ENCODE measurements around the gene KLHL33. TPM values are rescaled to one million over a fixed set of nuclear protein-coding genes. Genes with fewer than 3 reads are reported as not detected.
"Not testable (repeated sequence)": the region's sequence is repeated elsewhere in the genome, so short reads cannot be mapped to it uniquely, and the experiment has no call there.

Gene KLHL33
- total RNA-seq, 2 experiments from 2014 or later: 0.07 to 0.10 TPM

DNA sequence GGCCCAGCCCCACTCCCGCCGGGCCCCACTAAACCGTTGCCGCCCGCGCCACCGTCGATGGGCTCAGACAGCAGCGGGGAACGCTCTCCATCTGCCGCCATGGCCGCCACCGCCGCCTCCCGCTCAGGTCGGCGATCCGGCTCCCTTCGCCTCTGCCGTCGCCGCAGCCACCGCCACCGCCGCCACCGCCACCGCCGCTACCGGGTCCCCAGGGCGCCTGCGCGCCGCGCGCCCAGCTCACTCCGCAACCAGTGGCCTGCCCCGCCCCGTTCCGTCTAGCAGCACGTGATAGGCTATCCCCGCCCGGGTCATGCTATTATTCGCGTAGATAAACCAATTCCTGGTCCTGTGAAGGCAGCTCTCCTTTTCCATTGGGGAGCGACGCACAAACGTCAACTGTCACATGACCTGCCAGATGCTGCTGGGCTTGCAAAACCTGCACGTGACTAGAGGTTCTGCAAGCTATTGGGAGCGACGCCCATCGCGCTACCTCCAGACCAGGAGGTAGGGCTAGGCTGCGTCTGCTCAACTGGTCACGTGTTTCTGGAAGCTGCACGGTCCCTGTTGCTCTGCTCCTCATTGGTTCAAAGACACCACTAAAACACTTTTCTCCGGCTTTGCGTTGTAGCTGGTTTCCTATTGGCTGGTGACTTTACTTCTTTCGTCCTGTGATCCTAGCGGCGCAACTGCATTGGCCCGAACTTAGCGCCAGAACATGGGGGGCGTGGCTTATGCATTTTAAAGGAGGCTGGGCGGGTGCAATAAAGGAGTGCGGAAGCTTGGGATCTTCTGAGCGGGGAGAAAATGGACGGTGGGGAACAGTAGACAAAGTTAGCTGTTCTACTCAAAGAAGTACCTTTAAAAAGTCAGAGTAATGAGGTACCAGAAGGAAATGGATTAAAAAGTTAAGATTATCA lies 25.5 kb upstream of the KLHL33 start, which contains the start of gene PIP4P1:
Gene PIP4P1, minus strand, starts transcription at position 210 of the 917 bp plus-strand sequence. Its CDS starts 109 bp downstream, at position 101.
- Mint-ChIP-seq H3K4me3 (peak within 1 kb of the TSS; percentile 92), H3K27ac (peak within 1 kb of the TSS; percentile 96), H3K9me3 (no peaks in the 10 kb centered on the region), H3K27me3 (ENCODE audit: low read depth) (no peaks in the 10 kb centered on the region), H3K36me3 (ENCODE audit: low read depth) (peaks cover 29% of the 10 kb centered on the region), H3K4me1 (ENCODE audit: low read depth) (peaks cover 29% of the 10 kb centered on the region)
- intact Hi-C loops (cut with micrococcal nuclease): loop anchor here (1.0 to 10.0 kb wide), 9 partner anchors 8 to 806 kb away; partner anchors contain the start of genes HNRNPC, PARP2, PNP and TEP1
- DNase-seq: peak; percentile 99
- CTCF ChIA-PET: interaction anchor here (0.6 to 3.2 kb wide), 6 partner anchors 8 to 405 kb away, joined by 3 to 16 read pairs (median 4); partner anchors contain the start of genes CCNB1IP1 and PARP2

DNA sequence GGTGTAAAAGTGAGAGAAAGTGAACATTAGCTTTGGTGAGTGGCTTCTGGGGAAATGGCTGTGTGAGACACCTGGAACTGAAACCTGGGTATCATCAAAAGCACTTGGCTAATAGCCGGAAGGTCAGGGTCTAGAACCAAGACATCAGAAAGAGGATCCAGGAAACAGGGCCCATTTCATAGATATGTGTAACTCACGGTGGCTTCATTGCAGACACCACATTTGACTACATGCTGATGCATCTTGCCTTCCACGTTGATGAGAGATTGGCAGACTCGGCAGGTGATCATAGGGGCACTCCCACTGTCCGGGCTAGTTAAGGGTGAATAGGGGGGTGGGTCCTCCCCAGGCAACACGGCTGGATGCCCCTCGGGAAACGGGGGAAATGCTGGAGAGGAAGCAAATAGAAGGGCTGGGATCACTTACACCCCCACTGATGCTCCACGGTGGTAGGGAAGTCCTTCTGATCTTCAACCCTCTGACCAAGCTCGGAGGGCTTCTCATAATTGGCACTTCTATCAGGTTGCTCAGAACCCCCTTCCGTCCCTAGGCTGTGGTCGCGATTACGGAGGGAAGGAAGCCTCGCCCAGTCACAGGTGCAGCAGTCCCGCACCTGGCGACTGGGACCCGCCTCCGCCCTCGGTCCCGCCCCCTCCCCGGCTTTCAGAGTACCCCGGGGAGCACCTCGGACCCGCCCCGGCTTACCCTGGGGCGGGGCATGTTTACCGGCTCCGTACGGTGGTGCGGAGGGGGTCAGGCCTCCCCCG lies 24.7 kb upstream of the KLHL33 start:
- CTCF ChIA-PET: interaction anchor here (0.6 to 3.2 kb wide), 5 partner anchors 46 to 405 kb away, joined by 4 to 16 read pairs (median 4); partner anchors contain the start of genes CCNB1IP1 and PARP2
- DNase-seq: peak; percentile 58
- no peaks in the 10 kb centered on the region for H3K27me3 Mint-ChIP-seq (ENCODE audit: low read depth)

DNA sequence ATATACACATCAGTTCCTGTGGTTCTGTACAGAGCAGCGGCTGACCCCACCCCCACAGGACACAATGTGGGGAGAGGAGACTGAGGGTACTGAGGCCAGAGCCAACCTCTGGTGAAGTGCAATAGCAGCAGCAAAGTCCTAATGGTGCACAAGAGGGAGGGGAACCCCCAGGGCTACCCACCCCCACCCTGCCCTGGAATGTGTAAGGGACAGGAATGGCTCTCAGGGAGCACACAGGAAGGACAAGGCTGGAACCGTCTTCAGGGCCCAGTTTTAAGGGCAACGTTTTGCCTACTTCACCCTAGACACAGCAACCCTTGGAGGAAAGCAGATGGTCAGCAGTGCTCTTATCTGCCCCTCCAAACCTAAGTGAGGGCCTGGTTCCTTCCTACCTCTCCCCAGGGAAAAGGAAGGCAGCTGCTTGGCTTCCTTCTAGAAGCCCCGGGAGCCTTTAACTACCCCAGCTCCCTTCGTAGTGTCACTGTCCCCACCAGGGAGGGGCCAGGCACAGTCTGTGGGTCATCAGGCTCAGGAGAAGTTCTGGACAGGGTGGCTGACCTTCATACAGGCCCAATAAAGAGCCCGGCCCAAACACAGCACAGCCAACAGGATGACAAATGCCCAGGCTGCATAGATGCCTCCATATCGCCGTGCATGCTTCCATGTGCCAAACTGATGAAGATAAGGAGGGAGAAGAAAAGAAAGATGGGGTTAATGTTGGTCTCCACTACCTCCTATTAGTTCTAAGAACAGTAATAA lies 22.2 kb upstream of the KLHL33 start:
- H3K27ac Mint-ChIP-seq: peak overlapping the region; percentile 47
- peaks cover 29% of the 10 kb centered on the region for H3K36me3 Mint-ChIP-seq (ENCODE audit: low read depth)
- no peak for DNase-seq
- CTCF ChIA-PET: no interaction called here
- no peak overlapping the region for H3K4me3 Mint-ChIP-seq
- no peaks in the 10 kb centered on the region for H3K27me3 Mint-ChIP-seq (ENCODE audit: low read depth)
- H3K4me1 Mint-ChIP-seq (ENCODE audit: low read depth): peaks cover 29% of the 10 kb centered on the region
- intact Hi-C loops (cut with micrococcal nuclease): no loop called here
- H3K9me3 Mint-ChIP-seq: no peaks in the 10 kb centered on the region

More for the DNA sequence above, 24.7 kb upstream of the KLHL33 start:
- Mint-ChIP-seq H3K36me3 (ENCODE audit: low read depth) (peaks cover 29% of the 10 kb centered on the region), H3K4me3 (peak overlapping the region; percentile 92), H3K27ac (peak overlapping the region; percentile 93), H3K9me3 (no peaks in the 10 kb centered on the region), H3K4me1 (ENCODE audit: low read depth) (peaks cover 29% of the 10 kb centered on the region)
- intact Hi-C loops (cut with micrococcal nuclease): loop anchor here (1.0 to 10.0 kb wide), 9 partner anchors 9 to 807 kb away; partner anchors contain the start of genes HNRNPC, PARP2, PNP and TEP1

DNA sequence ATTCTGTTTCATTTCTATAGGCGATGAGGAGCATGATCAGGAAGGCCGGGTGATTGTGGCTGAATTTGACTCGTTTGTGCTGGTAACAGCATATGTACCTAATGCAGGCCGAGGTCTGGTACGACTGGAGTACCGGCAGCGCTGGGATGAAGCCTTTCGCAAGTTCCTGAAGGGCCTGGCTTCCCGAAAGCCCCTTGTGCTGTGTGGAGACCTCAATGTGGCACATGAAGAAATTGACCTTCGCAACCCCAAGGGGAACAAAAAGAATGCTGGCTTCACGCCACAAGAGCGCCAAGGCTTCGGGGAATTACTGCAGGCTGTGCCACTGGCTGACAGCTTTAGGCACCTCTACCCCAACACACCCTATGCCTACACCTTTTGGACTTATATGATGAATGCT lies 21.0 kb upstream of the KLHL33 start:
- Mint-ChIP-seq H3K4me3 (no peak overlapping the region), H3K36me3 (ENCODE audit: low read depth) (peaks cover 38% of the 10 kb centered on the region), H3K27me3 (ENCODE audit: low read depth) (no peaks in the 10 kb centered on the region), H3K9me3 (no peaks in the 10 kb centered on the region), H3K27ac (no peak overlapping the region), H3K4me1 (ENCODE audit: low read depth) (peaks cover 35% of the 10 kb centered on the region)
- CTCF ChIA-PET: interaction anchor here (4.6 kb wide), 1 partner anchor 42 kb away, joined by 33 read pairs; the partner anchor contains the start of gene TEP1
- DNase-seq: no peak
- intact Hi-C loops (cut with micrococcal nuclease): no loop called here

DNA sequence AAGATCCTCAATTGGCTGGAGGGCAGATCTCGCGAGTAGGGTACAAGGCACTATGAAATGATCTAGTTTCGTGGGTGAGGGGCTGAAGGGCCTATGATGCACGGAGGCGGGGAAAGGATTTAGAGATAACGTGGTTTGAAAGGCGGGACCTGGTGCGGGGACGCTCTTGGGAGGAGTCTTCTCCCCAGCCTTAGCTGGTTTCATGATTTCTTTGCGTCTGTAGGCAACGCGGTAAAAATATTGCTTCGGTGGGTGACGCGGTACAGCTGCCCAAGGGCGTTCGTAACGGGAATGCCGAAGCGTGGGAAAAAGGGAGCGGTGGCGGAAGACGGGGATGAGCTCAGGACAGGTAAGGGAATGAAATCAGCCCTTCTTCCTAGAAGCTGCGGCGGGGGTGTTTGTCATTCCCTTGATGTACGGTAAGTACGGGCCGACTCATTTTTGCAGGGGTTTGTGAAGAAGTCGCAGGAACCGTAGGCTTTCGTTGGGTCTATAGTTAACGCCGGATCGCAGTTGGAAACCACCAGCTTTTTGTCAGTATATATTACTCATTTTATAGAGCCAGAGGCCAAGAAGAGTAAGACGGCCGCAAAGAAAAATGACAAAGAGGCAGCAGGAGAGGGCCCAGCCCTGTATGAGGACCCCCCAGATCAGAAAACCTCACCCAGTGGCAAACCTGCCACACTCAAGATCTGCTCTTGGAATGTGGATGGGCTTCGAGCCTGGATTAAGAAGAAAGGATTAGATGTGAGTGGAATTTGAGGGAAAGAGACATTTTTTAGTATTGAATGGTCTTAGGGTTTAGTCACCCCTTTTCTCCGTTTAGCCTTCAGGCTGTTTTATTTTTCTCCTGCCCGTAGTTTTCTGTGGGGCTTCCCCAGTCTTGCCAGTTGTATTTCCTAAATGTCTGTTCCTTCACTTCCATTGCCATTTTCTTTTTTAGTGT lies 19.7 kb upstream of the KLHL33 start:
- intact Hi-C loops (cut with micrococcal nuclease): loop anchor here (1.0 kb wide), 11 partner anchors 14 to 227 kb away; partner anchors contain the start of genes CCNB1IP1, PARP2 and TEP1
- H3K4me3 Mint-ChIP-seq: no peak overlapping the region
- H3K9me3 Mint-ChIP-seq: no peaks in the 10 kb centered on the region
- peaks cover 42% of the 10 kb centered on the region for H3K36me3 Mint-ChIP-seq (ENCODE audit: low read depth)
- H3K27ac Mint-ChIP-seq: no peak overlapping the region
- H3K4me1 Mint-ChIP-seq (ENCODE audit: low read depth): peaks cover 36% of the 10 kb centered on the region
- H3K27me3 Mint-ChIP-seq (ENCODE audit: low read depth): no peaks in the 10 kb centered on the region
- peak; percentile 63 for DNase-seq
- CTCF ChIA-PET: interaction anchor here (0.7 to 4.6 kb wide), 11 partner anchors 14 to 226 kb away, joined by 3 to 33 read pairs (median 4); partner anchors contain the start of genes PARP2, PNP and TEP1

DNA sequence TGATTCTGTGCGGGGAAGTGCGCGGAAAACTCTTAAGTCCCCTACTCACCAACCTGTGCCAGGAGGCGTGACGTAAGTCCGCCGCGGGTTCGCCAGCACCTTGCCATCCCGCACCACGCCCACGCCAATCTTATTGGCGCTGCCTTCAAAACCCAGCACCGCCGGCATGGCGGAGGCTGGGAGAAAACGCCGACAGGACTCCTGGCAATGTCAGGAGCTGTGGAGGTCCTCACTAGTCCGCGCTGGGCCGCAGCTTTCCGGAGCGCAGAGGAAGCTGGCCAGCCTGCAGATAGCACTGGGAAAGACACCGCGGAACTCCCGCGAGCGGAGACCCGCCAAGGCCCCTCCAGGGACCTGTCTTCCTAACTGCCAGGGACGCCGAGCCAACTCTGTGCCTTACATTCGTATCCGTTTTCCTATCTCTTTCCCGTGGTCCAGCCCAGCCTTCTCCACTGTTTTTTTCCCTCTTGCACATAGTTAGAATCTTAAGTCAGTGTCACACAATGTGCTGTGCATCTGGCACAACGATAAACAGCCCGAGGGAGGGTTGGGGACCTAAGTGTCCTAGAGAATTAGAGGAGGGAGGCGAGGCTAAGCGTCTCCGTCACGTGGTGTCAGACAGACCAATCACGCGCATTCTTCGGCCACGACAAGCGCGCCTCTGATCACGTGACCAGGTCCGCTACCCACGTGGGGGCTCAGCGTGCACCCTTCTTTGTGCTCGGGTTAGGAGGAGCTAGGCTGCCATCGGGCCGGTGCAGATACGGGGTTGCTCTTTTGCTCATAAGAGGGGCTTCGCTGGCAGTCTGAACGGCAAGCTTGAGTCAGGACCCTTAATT lies 18.8 kb upstream of the KLHL33 start, which contains the start of the genes APEX1 and OSGEP:
Gene APEX1, plus strand, starts transcription at position 711 of the 839 bp plus-strand sequence. CDS start 420 bp downstream, outside the sequence.
Gene OSGEP, minus strand, starts transcription at position 297 of the 839 bp plus-strand sequence. Its CDS starts 129 bp downstream, at position 168.
- intact Hi-C loops (cut with micrococcal nuclease): loop anchor here (1.0 kb wide), 11 partner anchors 13 to 228 kb away; partner anchors contain the start of genes CCNB1IP1, PARP2 and TEP1
- CTCF ChIA-PET: interaction anchor here (0.6 to 4.6 kb wide), 10 partner anchors 15 to 417 kb away, joined by 3 to 33 read pairs (median 4); partner anchors contain the start of genes PARP2, PNP and TEP1
- Mint-ChIP-seq H3K36me3 (ENCODE audit: low read depth) (peaks cover 40% of the 10 kb centered on the region), H3K9me3 (no peaks in the 10 kb centered on the region), H3K4me1 (ENCODE audit: low read depth) (peaks cover 31% of the 10 kb centered on the region), H3K4me3 (peak within 1 kb of the TSS; percentile 52), H3K27ac (no peak within 1 kb of the TSS), H3K27me3 (ENCODE audit: low read depth) (no peaks in the 10 kb centered on the region)
- DNase-seq: peak; percentile 99

DNA sequence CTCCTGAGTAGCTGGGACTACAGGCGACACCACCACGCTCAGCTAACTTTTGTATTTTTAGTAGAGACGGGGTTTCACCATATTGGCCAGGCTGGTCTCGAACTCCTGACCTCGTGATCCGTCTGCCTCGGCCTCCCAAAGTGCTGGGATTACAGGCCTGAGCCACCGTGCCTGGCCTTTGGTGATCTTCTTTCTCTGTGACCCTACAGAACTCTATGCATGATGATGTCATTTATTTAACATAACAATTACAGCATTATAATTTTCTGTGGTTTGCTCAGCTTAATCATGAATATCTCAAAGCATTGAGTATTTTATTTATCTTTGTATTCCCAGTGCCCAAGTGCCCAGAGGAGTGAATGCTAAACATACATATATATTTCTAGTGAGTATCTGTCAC lies 16.9 kb upstream of the KLHL33 start:
- intact Hi-C loops (cut with micrococcal nuclease); H3K27ac Mint-ChIP-seq: not testable (repeated sequence)

DNA sequence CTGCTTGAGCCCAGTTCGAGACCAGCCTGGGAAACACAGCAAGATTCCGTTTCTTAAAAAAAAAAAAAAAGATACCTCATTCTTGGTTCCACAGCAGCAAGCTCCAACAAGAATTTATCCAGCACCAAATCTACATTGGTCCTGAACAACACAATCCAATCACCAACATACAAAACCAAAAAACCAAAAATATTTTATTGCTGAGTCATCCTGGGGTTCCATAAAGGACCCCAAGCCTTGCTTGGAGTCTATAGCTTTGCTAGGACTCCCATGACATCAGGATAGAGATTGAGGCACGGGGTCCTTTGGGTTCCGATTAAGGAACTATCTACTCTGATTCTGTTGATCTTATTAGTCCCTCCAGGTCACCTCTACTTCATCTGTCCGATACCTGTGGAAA lies 10.9 kb upstream of the KLHL33 start:
- H3K4me3 Mint-ChIP-seq: no peak overlapping the region
- H3K36me3 Mint-ChIP-seq (ENCODE audit: low read depth): peaks cover 42% of the 10 kb centered on the region
- intact Hi-C loops (cut with micrococcal nuclease): no loop called here
- CTCF ChIA-PET: interaction anchor here (1.2 kb wide), 1 partner anchor 153 kb away, joined by 3 read pairs; no protein-coding TSS in a partner anchor
- H3K4me1 Mint-ChIP-seq (ENCODE audit: low read depth): peaks cover 9% of the 10 kb centered on the region
- H3K27me3 Mint-ChIP-seq (ENCODE audit: low read depth): no peaks in the 10 kb centered on the region
- no peak for DNase-seq
- H3K9me3 Mint-ChIP-seq: no peaks in the 10 kb centered on the region
- peak overlapping the region; percentile 64 for H3K27ac Mint-ChIP-seq

More for the DNA sequence above, 16.9 kb upstream of the KLHL33 start:
- Mint-ChIP-seq H3K36me3 (ENCODE audit: low read depth) (peaks cover 45% of the 10 kb centered on the region), H3K4me1 (ENCODE audit: low read depth) (peaks cover 18% of the 10 kb centered on the region), H3K4me3 (peak overlapping the region; percentile 36)
- CTCF ChIA-PET: interaction anchor here (1.0 to 4.6 kb wide), 3 partner anchors 9 to 38 kb away, joined by 3 to 33 read pairs (median 3); partner anchors contain the start of genes PIP4P1 and TEP1
- not testable (repeated sequence) for H3K9me3 Mint-ChIP-seq; H3K27me3 Mint-ChIP-seq (ENCODE audit: low read depth); DNase-seq

DNA sequence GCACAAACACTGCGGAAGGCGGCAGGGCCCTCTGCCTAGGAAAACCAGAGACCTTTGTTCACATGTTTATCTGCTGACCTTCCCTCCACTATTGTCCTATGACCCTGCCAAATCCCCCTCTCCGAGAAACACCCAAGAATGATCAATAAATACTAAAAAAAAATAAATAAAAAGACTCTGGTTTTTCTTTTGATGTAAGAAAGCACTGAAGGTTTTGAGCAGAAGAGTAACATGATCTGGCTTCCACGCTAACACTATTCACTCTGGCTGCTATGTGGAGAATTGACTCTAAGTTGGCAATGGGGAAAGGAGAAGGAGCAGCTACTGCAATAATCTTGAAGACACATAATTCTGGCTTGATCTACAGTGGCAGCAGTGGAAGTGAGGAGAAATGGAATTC lies 7.7 kb upstream of the KLHL33 start:
- H3K4me1 Mint-ChIP-seq (ENCODE audit: low read depth): peaks cover 19% of the 10 kb centered on the region
- H3K4me3 Mint-ChIP-seq; H3K9me3 Mint-ChIP-seq; intact Hi-C loops (cut with micrococcal nuclease); H3K27me3 Mint-ChIP-seq (ENCODE audit: low read depth); DNase-seq; H3K27ac Mint-ChIP-seq: not testable (repeated sequence)
- CTCF ChIA-PET: interaction anchor here (1.2 kb wide), 1 partner anchor 54 kb away, joined by 3 read pairs; no protein-coding TSS in a partner anchor
- peaks cover 25% of the 10 kb centered on the region for H3K36me3 Mint-ChIP-seq (ENCODE audit: low read depth)
